ENCODE data around the gene NARS2.
"Not testable (repeated sequence)": the region's sequence is repeated elsewhere in the genome, so short reads cannot be mapped to it uniquely, and the experiment has no call there.

Gene NARS2, protein sequence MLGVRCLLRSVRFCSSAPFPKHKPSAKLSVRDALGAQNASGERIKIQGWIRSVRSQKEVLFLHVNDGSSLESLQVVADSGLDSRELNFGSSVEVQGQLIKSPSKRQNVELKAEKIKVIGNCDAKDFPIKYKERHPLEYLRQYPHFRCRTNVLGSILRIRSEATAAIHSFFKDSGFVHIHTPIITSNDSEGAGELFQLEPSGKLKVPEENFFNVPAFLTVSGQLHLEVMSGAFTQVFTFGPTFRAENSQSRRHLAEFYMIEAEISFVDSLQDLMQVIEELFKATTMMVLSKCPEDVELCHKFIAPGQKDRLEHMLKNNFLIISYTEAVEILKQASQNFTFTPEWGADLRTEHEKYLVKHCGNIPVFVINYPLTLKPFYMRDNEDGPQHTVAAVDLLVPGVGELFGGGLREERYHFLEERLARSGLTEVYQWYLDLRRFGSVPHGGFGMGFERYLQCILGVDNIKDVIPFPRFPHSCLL

GRCh38 chr11:78574386-78575381 lies at the start of gene NARS2:
TSS of gene NARS2 (minus strand) at chr11:78574864. CDS start at chr11:78574488, 376 bp downstream.
- TF ChIP-seq SUZ12 (IDR thresholded peaks at IDR 0.05; ENCODE audit: extremely low read depth, insufficient read depth, insufficient read length) (no peak), ZNF274 (IDR thresholded peaks at IDR 0.05; ENCODE audit: low read depth, low read length) (no peak), YY1 (IDR thresholded peaks at IDR 0.05; ENCODE audit: insufficient read depth, insufficient read length) (no peak)
- Histone ChIP-seq H3K9ac (ENCODE audit: insufficient read length, low read depth) (peak within 1 kb of the TSS; percentile 89), H3K4me3 (ENCODE audit: insufficient read length, low read depth) (peak within 1 kb of the TSS; percentile 75), H3K4me1 (ENCODE audit: insufficient read depth, insufficient read length) (no peaks in the 10 kb centered on the region), H3K36me3 (ENCODE audit: insufficient read depth, insufficient read length, low read length) (peaks cover 26% of the 10 kb centered on the region), H3K9me3 (ENCODE audit: insufficient read depth, low read length) (no peaks in the 10 kb centered on the region), H3K27me3 (ENCODE audit: insufficient read depth, insufficient read length) (no peaks in the 10 kb centered on the region)
- DNase-seq (ENCODE audit: low read depth, low spot score) = peak; percentile 96

DNA sequence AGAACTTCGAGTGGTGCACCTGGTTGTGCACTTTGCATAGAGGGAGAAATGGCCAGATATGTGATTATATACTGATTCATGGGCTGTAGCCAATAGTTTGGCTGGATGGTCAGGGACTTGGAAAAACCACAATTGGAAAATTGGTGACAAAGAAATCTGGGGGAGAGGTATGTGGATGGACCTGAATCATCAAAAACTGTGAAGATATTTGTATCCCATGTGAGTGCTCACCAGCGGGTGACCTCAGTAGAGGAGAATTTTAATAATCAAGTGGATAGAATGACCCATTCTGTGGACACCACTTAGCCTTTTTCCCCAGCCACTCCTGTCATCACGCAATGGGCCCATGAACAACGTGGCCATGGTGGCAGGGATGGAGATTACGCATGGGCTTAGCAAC lies 48.0 kb upstream of the NARS2 start:
- no peak overlapping the region for H3K4me3 ChIP-seq (ENCODE audit: insufficient read length, low read depth)
- no peak for TF ChIP-seq ZNF274 (IDR thresholded peaks at IDR 0.05; ENCODE audit: low read depth, low read length)
- TF ChIP-seq SUZ12 (IDR thresholded peaks at IDR 0.05; ENCODE audit: extremely low read depth, insufficient read depth, insufficient read length) = no peak
- TF ChIP-seq YY1 (IDR thresholded peaks at IDR 0.05; ENCODE audit: insufficient read depth, insufficient read length) = no peak
- no peak for DNase-seq (ENCODE audit: low read depth, low spot score)
- no peaks in the 10 kb centered on the region for H3K4me1 ChIP-seq (ENCODE audit: insufficient read depth, insufficient read length)
- peaks cover 16% of the 10 kb centered on the region; the same call in 1 of the 2 replicates for H3K9me3 ChIP-seq (ENCODE audit: insufficient read depth, low read length)
- no peaks in the 10 kb centered on the region for H3K27me3 ChIP-seq (ENCODE audit: insufficient read depth, insufficient read length)
- no peaks in the 10 kb centered on the region for H3K36me3 ChIP-seq (ENCODE audit: insufficient read depth, insufficient read length, low read length)
- H3K9ac ChIP-seq (ENCODE audit: insufficient read length, low read depth) = no peak overlapping the region

DNA sequence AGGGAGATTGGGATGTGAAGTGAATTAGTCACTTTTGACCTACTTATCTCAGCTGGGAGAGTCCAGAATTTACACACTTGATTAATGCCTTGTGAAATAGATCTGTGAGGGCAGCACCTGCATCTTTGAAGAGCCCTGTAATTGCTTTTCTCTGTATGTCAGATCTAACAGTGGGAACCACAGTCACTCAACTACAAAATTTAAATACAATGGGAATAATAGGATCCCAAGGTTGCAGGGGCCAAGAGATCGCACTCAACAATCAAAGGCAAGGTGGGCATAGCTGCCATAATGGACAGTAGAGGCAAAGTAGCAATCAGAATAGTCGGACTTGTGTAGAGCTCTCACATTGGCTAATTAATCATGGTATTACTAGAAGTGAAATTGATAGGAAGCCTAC lies 45.5 kb upstream of the NARS2 start:
- Histone ChIP-seq H3K4me1 (ENCODE audit: insufficient read depth, insufficient read length) (no peaks in the 10 kb centered on the region), H3K9me3 (ENCODE audit: insufficient read depth, low read length) (peaks cover 16% of the 10 kb centered on the region; the same call in 1 of the 2 replicates), H3K9ac (ENCODE audit: insufficient read length, low read depth) (no peak overlapping the region), H3K4me3 (ENCODE audit: insufficient read length, low read depth) (no peak overlapping the region), H3K27me3 (ENCODE audit: insufficient read depth, insufficient read length) (no peaks in the 10 kb centered on the region), H3K36me3 (ENCODE audit: insufficient read depth, insufficient read length, low read length) (no peaks in the 10 kb centered on the region)
- no peak for DNase-seq (ENCODE audit: low read depth, low spot score)
- no peak for TF ChIP-seq YY1 (IDR thresholded peaks at IDR 0.05; ENCODE audit: insufficient read depth, insufficient read length)
- TF ChIP-seq SUZ12 (IDR thresholded peaks at IDR 0.05; ENCODE audit: extremely low read depth, insufficient read depth, insufficient read length) = no peak
- no peak for TF ChIP-seq ZNF274 (IDR thresholded peaks at IDR 0.05; ENCODE audit: low read depth, low read length)

GRCh38 chr11:78615724-78616123 lies 41.1 kb upstream of the NARS2 start:
- DNase-seq (ENCODE audit: low read depth, low spot score) = no peak
- peaks cover 14% of the 10 kb centered on the region; the same call in 1 of the 2 replicates for H3K9me3 ChIP-seq (ENCODE audit: insufficient read depth, low read length)
- H3K36me3 ChIP-seq (ENCODE audit: insufficient read depth, insufficient read length, low read length) = no peaks in the 10 kb centered on the region
- no peak overlapping the region for H3K4me3 ChIP-seq (ENCODE audit: insufficient read length, low read depth)
- H3K4me1 ChIP-seq (ENCODE audit: insufficient read depth, insufficient read length) = no peaks in the 10 kb centered on the region
- H3K27me3 ChIP-seq (ENCODE audit: insufficient read depth, insufficient read length) = no peaks in the 10 kb centered on the region
- H3K9ac ChIP-seq (ENCODE audit: insufficient read length, low read depth) = no peak overlapping the region
- TF ChIP-seq ZNF274 (IDR thresholded peaks at IDR 0.05; ENCODE audit: low read depth, low read length) = no peak
- TF ChIP-seq SUZ12 (IDR thresholded peaks at IDR 0.05; ENCODE audit: extremely low read depth, insufficient read depth, insufficient read length) = no peak
- TF ChIP-seq YY1 (IDR thresholded peaks at IDR 0.05; ENCODE audit: insufficient read depth, insufficient read length) = no peak

DNA sequence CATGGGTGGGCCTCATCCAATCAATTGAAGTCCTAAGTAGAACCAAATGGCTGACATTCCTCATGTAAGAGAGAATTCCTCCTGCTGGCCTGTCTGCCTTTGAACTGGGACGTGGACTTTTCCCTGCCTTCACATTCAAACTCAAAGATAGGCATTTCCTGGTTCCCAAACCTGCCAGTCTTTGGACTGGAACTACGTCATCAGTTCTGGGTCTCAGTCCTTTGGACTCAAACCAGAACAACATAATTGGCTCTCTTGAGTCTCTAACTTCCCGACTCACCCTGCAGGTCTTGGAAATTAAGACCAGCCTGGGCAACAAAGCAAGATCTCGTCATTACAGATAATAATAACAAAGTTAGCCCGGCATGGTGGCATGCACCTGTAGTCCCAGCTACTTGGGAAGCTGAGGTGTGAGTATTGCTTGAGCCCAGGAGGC lies 38.7 kb upstream of the NARS2 start:
- Histone ChIP-seq H3K4me3 (ENCODE audit: insufficient read length, low read depth) (no peak overlapping the region), H3K36me3 (ENCODE audit: insufficient read depth, insufficient read length, low read length) (no peaks in the 10 kb centered on the region), H3K27me3 (ENCODE audit: insufficient read depth, insufficient read length) (no peaks in the 10 kb centered on the region), H3K9me3 (ENCODE audit: insufficient read depth, low read length) (no peaks in the 10 kb centered on the region), H3K9ac (ENCODE audit: insufficient read length, low read depth) (no peak overlapping the region), H3K4me1 (ENCODE audit: insufficient read depth, insufficient read length) (no peaks in the 10 kb centered on the region)
- TF ChIP-seq SUZ12 (IDR thresholded peaks at IDR 0.05; ENCODE audit: extremely low read depth, insufficient read depth, insufficient read length) = no peak
- no peak for TF ChIP-seq YY1 (IDR thresholded peaks at IDR 0.05; ENCODE audit: insufficient read depth, insufficient read length)
- TF ChIP-seq ZNF274 (IDR thresholded peaks at IDR 0.05; ENCODE audit: low read depth, low read length) = no peak
- no peak for DNase-seq (ENCODE audit: low read depth, low spot score)

DNA sequence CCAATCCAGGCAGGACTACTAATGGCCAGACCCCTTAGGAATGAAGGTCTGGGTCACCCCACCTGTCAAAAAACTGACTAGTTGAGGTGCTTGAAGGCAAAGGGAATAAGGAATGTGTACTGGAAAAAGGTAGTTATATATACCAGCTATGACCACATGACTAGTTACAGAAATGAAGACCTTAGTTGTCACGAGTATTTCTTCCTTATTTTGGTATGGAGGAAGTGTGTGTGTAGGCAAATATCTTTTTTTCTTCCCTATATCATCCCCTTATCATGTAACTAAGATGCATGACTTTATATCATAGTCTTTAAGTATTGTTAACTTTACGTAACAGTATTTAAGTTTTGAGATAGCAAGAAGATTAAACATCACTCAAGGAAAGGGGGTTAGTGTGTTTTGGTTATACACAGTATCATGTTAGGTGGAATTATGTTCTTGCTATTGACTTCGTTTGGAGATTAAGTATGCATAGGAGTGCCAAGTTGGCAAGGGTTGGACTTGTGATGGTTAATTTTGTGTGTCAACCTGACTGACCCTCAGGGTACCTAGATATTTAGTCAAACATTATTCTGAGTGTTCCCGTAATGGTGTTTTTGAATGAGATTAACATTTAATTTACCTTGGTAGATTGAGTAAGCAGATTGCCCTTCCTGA lies 38.2 kb upstream of the NARS2 start:
- DNase-seq (ENCODE audit: low read depth, low spot score) = no peak

GRCh38 chr11:78609321-78609720 lies 34.7 kb upstream of the NARS2 start:
- H3K9ac ChIP-seq (ENCODE audit: insufficient read length, low read depth); H3K4me3 ChIP-seq (ENCODE audit: insufficient read length, low read depth); DNase-seq (ENCODE audit: low read depth, low spot score); H3K4me1 ChIP-seq (ENCODE audit: insufficient read depth, insufficient read length); H3K27me3 ChIP-seq (ENCODE audit: insufficient read depth, insufficient read length); H3K9me3 ChIP-seq (ENCODE audit: insufficient read depth, low read length); H3K36me3 ChIP-seq (ENCODE audit: insufficient read depth, insufficient read length, low read length): not testable (repeated sequence)

More for the DNA sequence above, 38.2 kb upstream of the NARS2 start:
- H3K36me3 ChIP-seq (ENCODE audit: insufficient read depth, insufficient read length, low read length) = no peaks in the 10 kb centered on the region
- H3K9ac ChIP-seq (ENCODE audit: insufficient read length, low read depth) = no peak overlapping the region
- no peaks in the 10 kb centered on the region for H3K9me3 ChIP-seq (ENCODE audit: insufficient read depth, low read length)
- no peaks in the 10 kb centered on the region for H3K4me1 ChIP-seq (ENCODE audit: insufficient read depth, insufficient read length)
- TF ChIP-seq SUZ12 (IDR thresholded peaks at IDR 0.05; ENCODE audit: extremely low read depth, insufficient read depth, insufficient read length) (no peak), YY1 (IDR thresholded peaks at IDR 0.05; ENCODE audit: insufficient read depth, insufficient read length) (no peak), ZNF274 (IDR thresholded peaks at IDR 0.05; ENCODE audit: low read depth, low read length) (no peak)
- H3K27me3 ChIP-seq (ENCODE audit: insufficient read depth, insufficient read length) = no peaks in the 10 kb centered on the region
- H3K4me3 ChIP-seq (ENCODE audit: insufficient read length, low read depth) = no peak overlapping the region

Data from NT2/D1 (cell line).